ENCODE measurements around the gene AATF. TPM values are rescaled to one million over a fixed set of nuclear protein-coding genes. Genes with fewer than 3 reads are reported as not detected.
A peak's percentile ranks its signal among the peaks of the same experiment; 100 is the strongest.

Gene AATF
- polyA plus RNA-seq, 1 donor from 2014 or later = 12.7 TPM

DNA sequence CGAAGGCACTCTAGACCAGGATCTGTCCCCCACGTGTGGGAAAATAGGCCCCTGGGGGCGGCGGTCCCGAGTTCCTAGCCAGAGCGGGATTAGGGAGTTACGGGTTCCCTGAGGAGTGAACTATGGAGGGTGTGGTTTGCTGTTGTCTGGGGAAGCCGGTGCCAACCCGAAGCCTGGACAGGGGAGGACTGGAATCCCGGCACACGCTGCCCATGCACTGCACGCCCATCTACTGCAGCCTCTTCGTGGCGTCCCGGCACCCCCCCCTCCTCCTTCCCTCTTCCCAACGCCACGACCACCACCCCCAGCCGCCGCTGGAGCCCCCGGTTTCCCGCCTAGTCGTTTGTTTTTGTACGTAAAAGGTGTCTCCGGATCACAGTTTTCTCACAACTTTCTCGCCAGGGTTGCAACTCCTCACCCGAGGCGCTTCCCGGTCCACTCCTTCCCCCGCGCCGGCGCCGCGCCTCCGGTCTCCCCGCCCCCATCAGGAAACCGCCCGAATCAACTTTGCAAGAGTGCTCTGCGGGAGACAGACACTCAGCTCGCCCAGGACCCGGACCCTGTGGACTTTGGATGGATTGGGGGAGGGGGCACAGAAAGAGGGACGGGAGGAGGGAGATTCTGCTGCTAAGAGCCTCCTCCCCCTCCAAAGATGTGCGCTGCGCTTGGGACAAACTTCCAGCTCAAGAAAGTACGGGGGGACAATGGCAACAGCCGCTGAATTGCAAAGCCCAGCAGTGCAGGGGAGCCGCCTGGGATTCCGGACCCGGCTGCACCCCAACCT, 12.9 kb upstream of the AATF start:
- Histone ChIP-seq H3K4me2 (ENCODE audit: low read length) (no peak overlapping the region), H3K27ac (ENCODE audit: low read length) (no peak overlapping the region), H3K79me2 (replicated peaks; ENCODE audit: insufficient read depth, low read length) (no peaks in the 10 kb centered on the region), H3F3A (ENCODE audit: insufficient read depth, low read length, poor library complexity, severe bottlenecking) (no peaks in the 10 kb centered on the region), H3K9me3 (ENCODE audit: low read length) (no peaks in the 10 kb centered on the region), H3K4me3 (ENCODE audit: low read length) (peak overlapping the region; percentile 54), H3K27me3 (ENCODE audit: insufficient read depth, low read depth, low read length) (peaks cover 99% of the 10 kb centered on the region), H3K9ac (ENCODE audit: low read length) (no peak overlapping the region), H3K36me3 (ENCODE audit: insufficient read depth, low read length) (no peaks in the 10 kb centered on the region), H3K9me2 (ENCODE audit: insufficient read depth, low read length) (no peaks in the 10 kb centered on the region), H4K20me1 (ENCODE audit: insufficient read depth) (no peaks in the 10 kb centered on the region), H2AFZ (ENCODE audit: low read depth, low read length) (no peak overlapping the region)
- TF ChIP-seq MXI1 (conservative IDR thresholded peaks at IDR 0.05; ENCODE audit: poor library complexity, severe bottlenecking) (no peak), EZH2 (IDR thresholded peaks at IDR 0.05; ENCODE audit: borderline replicate concordance, insufficient read depth, low read length, poor library complexity, severe bottlenecking) (peak; percentile 100)
- TF ChIP-seq, protein P1, sequence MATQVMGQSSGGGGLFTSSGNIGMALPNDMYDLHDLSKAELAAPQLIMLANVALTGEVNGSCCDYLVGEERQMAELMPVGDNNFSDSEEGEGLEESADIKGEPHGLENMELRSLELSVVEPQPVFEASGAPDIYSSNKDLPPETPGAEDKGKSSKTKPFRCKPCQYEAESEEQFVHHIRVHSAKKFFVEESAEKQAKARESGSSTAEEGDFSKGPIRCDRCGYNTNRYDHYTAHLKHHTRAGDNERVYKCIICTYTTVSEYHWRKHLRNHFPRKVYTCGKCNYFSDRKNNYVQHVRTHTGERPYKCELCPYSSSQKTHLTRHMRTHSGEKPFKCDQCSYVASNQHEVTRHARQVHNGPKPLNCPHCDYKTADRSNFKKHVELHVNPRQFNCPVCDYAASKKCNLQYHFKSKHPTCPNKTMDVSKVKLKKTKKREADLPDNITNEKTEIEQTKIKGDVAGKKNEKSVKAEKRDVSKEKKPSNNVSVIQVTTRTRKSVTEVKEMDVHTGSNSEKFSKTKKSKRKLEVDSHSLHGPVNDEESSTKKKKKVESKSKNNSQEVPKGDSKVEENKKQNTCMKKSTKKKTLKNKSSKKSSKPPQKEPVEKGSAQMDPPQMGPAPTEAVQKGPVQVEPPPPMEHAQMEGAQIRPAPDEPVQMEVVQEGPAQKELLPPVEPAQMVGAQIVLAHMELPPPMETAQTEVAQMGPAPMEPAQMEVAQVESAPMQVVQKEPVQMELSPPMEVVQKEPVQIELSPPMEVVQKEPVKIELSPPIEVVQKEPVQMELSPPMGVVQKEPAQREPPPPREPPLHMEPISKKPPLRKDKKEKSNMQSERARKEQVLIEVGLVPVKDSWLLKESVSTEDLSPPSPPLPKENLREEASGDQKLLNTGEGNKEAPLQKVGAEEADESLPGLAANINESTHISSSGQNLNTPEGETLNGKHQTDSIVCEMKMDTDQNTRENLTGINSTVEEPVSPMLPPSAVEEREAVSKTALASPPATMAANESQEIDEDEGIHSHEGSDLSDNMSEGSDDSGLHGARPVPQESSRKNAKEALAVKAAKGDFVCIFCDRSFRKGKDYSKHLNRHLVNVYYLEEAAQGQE (IDR thresholded peaks at IDR 0.05; ENCODE audit: borderline replicate concordance) = no peak

DNA sequence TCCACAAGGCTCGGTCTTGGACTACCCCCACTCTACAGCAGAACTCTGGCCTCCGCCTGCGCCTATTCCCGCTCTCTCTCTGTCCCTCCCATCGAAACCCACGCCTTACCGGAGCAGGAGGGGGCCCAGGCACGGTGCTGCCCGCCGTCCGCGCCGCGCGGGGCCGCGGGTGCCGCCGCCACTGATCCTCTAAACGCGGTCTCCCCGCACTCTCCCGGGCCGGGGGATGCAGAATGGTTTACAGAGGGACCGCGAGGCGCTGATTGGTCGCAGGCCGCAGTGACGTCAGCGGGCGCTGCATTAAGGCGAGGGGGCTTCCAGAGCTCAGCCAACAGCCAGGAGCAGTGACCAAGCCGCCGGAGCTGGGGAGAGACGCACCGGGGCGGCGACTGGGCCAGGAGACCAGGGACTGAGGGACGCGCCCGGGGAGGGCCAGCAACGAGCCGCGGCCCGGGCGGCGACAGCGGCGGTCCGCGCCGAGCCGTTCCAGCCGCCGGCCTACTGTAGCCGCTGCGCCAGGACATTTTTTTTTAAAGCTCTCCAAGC, 12.2 kb upstream of the AATF start:
- H2AFZ ChIP-seq (ENCODE audit: low read depth, low read length) = no peak overlapping the region

DNA sequence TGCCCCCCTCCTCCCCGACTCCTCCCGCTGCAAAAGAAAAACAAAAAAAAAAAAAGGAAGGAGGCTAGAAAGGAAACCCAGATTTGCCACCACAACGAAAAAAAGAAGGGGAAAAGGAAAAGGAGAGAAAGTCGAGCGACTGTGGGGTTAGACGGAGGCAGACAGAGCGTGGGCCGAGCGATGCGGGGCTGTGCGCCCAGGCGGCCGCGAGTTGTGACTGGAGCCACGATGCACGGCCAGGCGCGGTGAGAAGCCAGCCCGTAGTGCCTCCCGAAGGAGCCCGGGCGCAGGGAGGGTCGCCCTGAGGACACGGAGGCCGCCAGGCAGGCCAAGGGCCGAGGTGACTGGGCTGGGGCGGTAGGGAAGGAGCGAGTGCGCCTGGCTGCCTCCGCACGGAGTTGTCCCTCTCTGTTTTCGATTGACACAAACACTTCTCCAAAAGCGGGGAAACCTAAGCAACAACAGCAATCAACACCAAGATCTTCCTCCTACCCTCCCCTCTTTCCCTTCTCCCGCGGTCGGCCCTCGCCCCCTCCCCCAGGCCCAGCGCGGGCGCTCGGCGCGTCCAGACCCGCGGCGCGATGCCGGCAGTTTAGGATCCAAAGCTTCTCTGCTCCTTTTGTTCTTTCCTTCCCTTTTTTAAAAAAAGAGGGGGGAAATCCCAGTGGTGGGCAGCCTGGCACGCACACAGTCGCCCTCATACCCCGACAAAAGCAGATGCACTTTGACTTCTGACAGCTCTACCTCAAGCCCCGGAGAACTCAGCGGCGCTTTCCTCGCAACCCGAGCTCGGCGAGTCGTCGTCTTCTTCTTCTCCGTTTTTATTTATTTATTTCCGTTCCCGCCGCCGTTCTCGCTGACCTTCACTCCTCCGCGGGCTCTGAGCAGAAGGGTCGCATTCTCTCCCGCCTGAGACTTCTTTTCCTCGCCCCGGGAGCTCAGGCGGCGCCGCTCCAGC, 11.5 kb upstream of the AATF start, which contains the start of gene LHX1:
TSS of gene LHX1 (plus strand) at position 475 of the 958 bp plus-strand sequence. CDS start 723 bp downstream, outside the sequence.
- TF ChIP-seq POLR2AphosphoS5 (IDR thresholded peaks at IDR 0.05) = peak; percentile 66
- no peak for TF ChIP-seq EP300 (conservative IDR thresholded peaks at IDR 0.05; ENCODE audit: poor library complexity, severe bottlenecking)
- no peak for TF ChIP-seq MXI1 (conservative IDR thresholded peaks at IDR 0.05; ENCODE audit: poor library complexity, severe bottlenecking)
- TF ChIP-seq EZH2 (IDR thresholded peaks at IDR 0.05; ENCODE audit: borderline replicate concordance, insufficient read depth, low read length, poor library complexity, severe bottlenecking) = peak; percentile 87
- TF ChIP-seq, protein P2, sequence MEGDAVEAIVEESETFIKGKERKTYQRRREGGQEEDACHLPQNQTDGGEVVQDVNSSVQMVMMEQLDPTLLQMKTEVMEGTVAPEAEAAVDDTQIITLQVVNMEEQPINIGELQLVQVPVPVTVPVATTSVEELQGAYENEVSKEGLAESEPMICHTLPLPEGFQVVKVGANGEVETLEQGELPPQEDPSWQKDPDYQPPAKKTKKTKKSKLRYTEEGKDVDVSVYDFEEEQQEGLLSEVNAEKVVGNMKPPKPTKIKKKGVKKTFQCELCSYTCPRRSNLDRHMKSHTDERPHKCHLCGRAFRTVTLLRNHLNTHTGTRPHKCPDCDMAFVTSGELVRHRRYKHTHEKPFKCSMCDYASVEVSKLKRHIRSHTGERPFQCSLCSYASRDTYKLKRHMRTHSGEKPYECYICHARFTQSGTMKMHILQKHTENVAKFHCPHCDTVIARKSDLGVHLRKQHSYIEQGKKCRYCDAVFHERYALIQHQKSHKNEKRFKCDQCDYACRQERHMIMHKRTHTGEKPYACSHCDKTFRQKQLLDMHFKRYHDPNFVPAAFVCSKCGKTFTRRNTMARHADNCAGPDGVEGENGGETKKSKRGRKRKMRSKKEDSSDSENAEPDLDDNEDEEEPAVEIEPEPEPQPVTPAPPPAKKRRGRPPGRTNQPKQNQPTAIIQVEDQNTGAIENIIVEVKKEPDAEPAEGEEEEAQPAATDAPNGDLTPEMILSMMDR (IDR thresholded peaks at IDR 0.05; ENCODE audit: poor library complexity, severe bottlenecking) = no peak
- TF ChIP-seq, protein P1 (IDR thresholded peaks at IDR 0.05; ENCODE audit: borderline replicate concordance) = no peak
- TF ChIP-seq SMC3 (conservative IDR thresholded peaks at IDR 0.05; ENCODE audit: poor library complexity) = no peak
- TF ChIP-seq TAF1 (IDR thresholded peaks at IDR 0.05; ENCODE audit: low read depth) = no peak
- Histone ChIP-seq H3K4me3 (ENCODE audit: low read length) (peak within 1 kb of the TSS; percentile 54), H4K20me1 (ENCODE audit: insufficient read depth) (no peaks in the 10 kb centered on the region), H3K9me3 (ENCODE audit: low read length) (no peaks in the 10 kb centered on the region), H3K79me2 (replicated peaks; ENCODE audit: insufficient read depth, low read length) (no peaks in the 10 kb centered on the region), H3F3A (ENCODE audit: insufficient read depth, low read length, poor library complexity, severe bottlenecking) (no peaks in the 10 kb centered on the region), H3K27me3 (ENCODE audit: insufficient read depth, low read depth, low read length) (peaks cover 99% of the 10 kb centered on the region), H3K9me2 (ENCODE audit: insufficient read depth, low read length) (no peaks in the 10 kb centered on the region), H2AFZ (ENCODE audit: low read depth, low read length) (no peak within 1 kb of the TSS), H3K4me2 (ENCODE audit: low read length) (no peak within 1 kb of the TSS), H3K9ac (ENCODE audit: low read length) (no peak within 1 kb of the TSS), H3K36me3 (ENCODE audit: insufficient read depth, low read length) (no peaks in the 10 kb centered on the region), H3K27ac (ENCODE audit: low read length) (no peak within 1 kb of the TSS)

More for the DNA sequence above, 12.2 kb upstream of the AATF start:
- H3K4me3 ChIP-seq (ENCODE audit: low read length) = peak overlapping the region; percentile 54
- no peak for TF ChIP-seq EP300 (conservative IDR thresholded peaks at IDR 0.05; ENCODE audit: poor library complexity, severe bottlenecking)
- no peaks in the 10 kb centered on the region for H3K36me3 ChIP-seq (ENCODE audit: insufficient read depth, low read length)
- no peak overlapping the region for H3K4me2 ChIP-seq (ENCODE audit: low read length)
- no peak overlapping the region for H3K9ac ChIP-seq (ENCODE audit: low read length)
- H3K27ac ChIP-seq (ENCODE audit: low read length) = no peak overlapping the region
- no peaks in the 10 kb centered on the region for H3F3A ChIP-seq (ENCODE audit: insufficient read depth, low read length, poor library complexity, severe bottlenecking)
- H3K9me3 ChIP-seq (ENCODE audit: low read length) = no peaks in the 10 kb centered on the region
- H4K20me1 ChIP-seq (ENCODE audit: insufficient read depth) = no peaks in the 10 kb centered on the region
- H3K9me2 ChIP-seq (ENCODE audit: insufficient read depth, low read length) = no peaks in the 10 kb centered on the region
- H3K79me2 ChIP-seq (replicated peaks; ENCODE audit: insufficient read depth, low read length) = no peaks in the 10 kb centered on the region
- peaks cover 99% of the 10 kb centered on the region for H3K27me3 ChIP-seq (ENCODE audit: insufficient read depth, low read depth, low read length)
